A673 (cell line): ENCODE results near the gene DLG2. TPM values are rescaled to one million over a fixed set of nuclear protein-coding genes. Genes with fewer than 3 reads are reported as not detected.

Source experiments
- BruUV-seq: library from RNA; stranded (reverse); fragments of 400-500 nt; replicated peaks from 2 replicates; lab custom pipeline; 2021; lab: Mats Ljungman, UMichigan
- CTCF ChIA-PET: fragments of 300-600 bp; sonication (Branson Sonifier 250); formaldehyde crosslinking; loops from one replicate; lab custom pipeline; 2022; ENCODE audit warnings: antibody characterized with exemption; lab: Charles Lee
- POLR2A ChIA-PET: fragments of 300-600 bp; sonication (Branson Sonifier 250); formaldehyde crosslinking; loops from one replicate; lab custom pipeline; 2022; ENCODE audit warnings: antibody characterized with exemption; ENCODE audit not compliant: low non-redundant PET; lab: Charles Lee
- DNase-seq: peaks from one replicate; pipeline ENCODE4 v3.0.0-alpha.2; 2015; ENCODE audit warnings: low spot score
- H3K27ac ChIP-seq: fragments of 200-600 bp; sonication (generic); 2 replicates; pipeline ENCODE4 v1.5.1; 2016; ENCODE audit warnings: mixed run types, low read depth, mild to moderate bottlenecking, mixed read lengths, antibody characterized with exemption, low read length; ENCODE audit not compliant: poor library complexity, severe bottlenecking
- H3K27me3 ChIP-seq: fragments of 200-600 bp; sonication (generic); replicated peaks from 2 replicates; pipeline ENCODE4 v1.6.1; 2017; ENCODE audit warnings: mixed run types, low read depth, mild to moderate bottlenecking, mixed read lengths, antibody characterized with exemption, low read length; ENCODE audit not compliant: insufficient read depth, poor library complexity
- H3K36me3 ChIP-seq: fragments of 200-600 bp; sonication (generic); 2 replicates; pipeline ENCODE4 v1.6.1; 2016; ENCODE audit warnings: mixed run types, mild to moderate bottlenecking, mixed read lengths, antibody characterized with exemption, low read length; ENCODE audit not compliant: insufficient read depth, poor library complexity, severe bottlenecking
- H3K4me1 ChIP-seq: fragments of 200-600 bp; sonication (generic); 2 replicates; pipeline ENCODE4 v1.6.1; 2017; ENCODE audit warnings: mixed run types, mild to moderate bottlenecking, mixed read lengths, antibody characterized with exemption, low read length; ENCODE audit not compliant: insufficient read depth, poor library complexity, severe bottlenecking
- H3K4me3 ChIP-seq: fragments of 200-600 bp; sonication (generic); 2 replicates; pipeline ENCODE4 v1.5.1; 2016; ENCODE audit warnings: low read depth, mixed run types, mild to moderate bottlenecking, mixed read lengths, low read length; ENCODE audit not compliant: poor library complexity, severe bottlenecking
- H3K9me3 ChIP-seq: fragments of 200-600 bp; sonication (generic); 2 replicates; pipeline ENCODE4 v1.6.1; 2016; ENCODE audit warnings: mixed run types, low read depth, mild to moderate bottlenecking, mixed read lengths, antibody characterized with exemption, low read length; ENCODE audit not compliant: poor library complexity, severe bottlenecking
- EZH2 ChIP-seq: fragments of 200-600 bp; sonication (generic); IDR thresholded peaks from 2 replicates; pipeline ENCODE4 v1.6.1; 2017; ENCODE audit warnings: borderline replicate concordance, low read depth, mild to moderate bottlenecking, mixed read lengths, antibody characterized with exemption, low read length; ENCODE audit not compliant: poor library complexity, severe bottlenecking
- intact Hi-C: fragments of 100-400 bp; cut with micrococcal nuclease; formaldehyde crosslinking; loops from one replicate; pipeline ENCODE4 v1.10.0; 2022; ENCODE audit not compliant: unreplicated experiment
- total RNA-seq: library from RNA; stranded (reverse); gene quantifications from 2 replicates; pipeline ENCODE4 v1.2.3, GENCODE V29; 2021
- TF ChIP-seq, protein P1 (sequence below): fragments of 300-800, 200-600 bp; sonication (generic); conservative IDR thresholded peaks from 2 replicates; pipeline ENCODE4 v1.5.1; 2017; ENCODE audit warnings: low read depth, mild to moderate bottlenecking, antibody characterized with exemption, low read length, moderate library complexity, mixed read lengths

The DLG2 gene
- total RNA-seq, 1 experiment from 2014 or later, result 277 TPM

GRCh38 chr11:83970061-83970671 lies 1657.0 kb downstream of the DLG2 start:
- DNase-seq, result no peak
- Histone ChIP-seq H3K27ac (no peak overlapping the region), H3K4me1 (no peaks in the 10 kb centered on the region), H3K27me3 (no peaks in the 10 kb centered on the region), H3K9me3 (no peaks in the 10 kb centered on the region), H3K36me3 (no peaks in the 10 kb centered on the region), H3K4me3 (no peak overlapping the region)
- CTCF ChIA-PET, result no interaction called here
- POLR2A ChIA-PET, result no interaction called here
- TF ChIP-seq, protein P1, sequence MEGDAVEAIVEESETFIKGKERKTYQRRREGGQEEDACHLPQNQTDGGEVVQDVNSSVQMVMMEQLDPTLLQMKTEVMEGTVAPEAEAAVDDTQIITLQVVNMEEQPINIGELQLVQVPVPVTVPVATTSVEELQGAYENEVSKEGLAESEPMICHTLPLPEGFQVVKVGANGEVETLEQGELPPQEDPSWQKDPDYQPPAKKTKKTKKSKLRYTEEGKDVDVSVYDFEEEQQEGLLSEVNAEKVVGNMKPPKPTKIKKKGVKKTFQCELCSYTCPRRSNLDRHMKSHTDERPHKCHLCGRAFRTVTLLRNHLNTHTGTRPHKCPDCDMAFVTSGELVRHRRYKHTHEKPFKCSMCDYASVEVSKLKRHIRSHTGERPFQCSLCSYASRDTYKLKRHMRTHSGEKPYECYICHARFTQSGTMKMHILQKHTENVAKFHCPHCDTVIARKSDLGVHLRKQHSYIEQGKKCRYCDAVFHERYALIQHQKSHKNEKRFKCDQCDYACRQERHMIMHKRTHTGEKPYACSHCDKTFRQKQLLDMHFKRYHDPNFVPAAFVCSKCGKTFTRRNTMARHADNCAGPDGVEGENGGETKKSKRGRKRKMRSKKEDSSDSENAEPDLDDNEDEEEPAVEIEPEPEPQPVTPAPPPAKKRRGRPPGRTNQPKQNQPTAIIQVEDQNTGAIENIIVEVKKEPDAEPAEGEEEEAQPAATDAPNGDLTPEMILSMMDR, result no peak
- no TSS peak for BruUV-seq
- intact Hi-C loops, result loop anchor here (10.0 kb wide), 1 partner anchor 135 kb away; no protein-coding TSS in a partner anchor

- POLR2A ChIA-PET, result no interaction called here
- no peaks in the 10 kb centered on the region for H3K4me1 ChIP-seq
- H3K9me3 ChIP-seq, result no peaks in the 10 kb centered on the region
- CTCF ChIA-PET, result no interaction called here
- no TSS peak for BruUV-seq
- intact Hi-C loops, result loop anchor here (1.0 kb wide), 1 partner anchor 12 kb away; no protein-coding TSS in a partner anchor
- H3K27me3 ChIP-seq, result no peaks in the 10 kb centered on the region
- DNase-seq, result no peak
- TF ChIP-seq, protein P1, result no peak
- no peak for TF ChIP-seq EZH2
- no peak overlapping the region for H3K27ac ChIP-seq
- no peak overlapping the region for H3K4me3 ChIP-seq
- H3K36me3 ChIP-seq, result no peaks in the 10 kb centered on the region
These were observed 1669.9 kb downstream of the DLG2 start for GRCh38 chr11:83957038-83957900.

GRCh38 chr11:83956119-83956697 lies 1670.9 kb downstream of the DLG2 start:
- CTCF ChIA-PET, result no interaction called here
- DNase-seq, result no peak
- Histone ChIP-seq H3K4me3 (no peak overlapping the region), H3K9me3 (no peaks in the 10 kb centered on the region), H3K4me1 (no peaks in the 10 kb centered on the region), H3K27ac (no peak overlapping the region), H3K27me3 (no peaks in the 10 kb centered on the region), H3K36me3 (no peaks in the 10 kb centered on the region)
- no TSS peak for BruUV-seq
- intact Hi-C loops, result no loop called here
- POLR2A ChIA-PET, result no interaction called here
- TF ChIP-seq EZH2, result no peak
